HepG2 (cell line): ENCODE measurements around the gene TBC1D20. TPM values are rescaled to one million over a fixed set of nuclear protein-coding genes. Genes with fewer than 3 reads are reported as not detected.
A peak's percentile ranks its signal among the peaks of the same experiment; 100 is the strongest.

Source experiments
- ATAC-seq: fragments of 200-7000 bp; cut with Tn5 transposase; 3 replicates; pipeline ENCODE4 v1.9.1; 2020; ENCODE audit warnings: mild to moderate bottlenecking, moderate library complexity
- BruUV-seq: library from RNA; stranded (reverse); fragments of 400-500 nt; replicated peaks from 2 replicates; lab custom pipeline; 2021; lab: Mats Ljungman, UMichigan
- CTCF ChIA-PET: fragments of 300-600 bp; formaldehyde crosslinking; extraction: SDS; loops from one replicate; lab custom pipeline; 2021; ENCODE audit warnings: low total read pairs, inconsistent platforms, low intra/inter-chr PET ratio; lab: Yijun Ruan, JAX
- POLR2A ChIA-PET: fragments of 350-600 bp; sonication (Branson Sonifier 250); formaldehyde crosslinking; loops from one replicate; lab custom pipeline; 2020; ENCODE audit warnings: antibody characterized with exemption, inconsistent platforms; lab: Yijun Ruan, JAX
- DNase-seq: peaks from one replicate; pipeline ENCODE4 v3.0.0-alpha.2; 2015; ENCODE audit warnings: low spot score
- FAIRE-seq: peaks from 3 replicates; lab custom pipeline; 2011; peaks lifted over from hg19 to GRCh38; lab: Jason Lieb, UNC
- H2AFZ ChIP-seq: one replicate; pipeline ENCODE4 v1.6.1; 2011; ENCODE audit warnings: low read length, inconsistent platforms
- H3K27ac ChIP-seq: fragments of 300-600 bp; 3 replicates; pipeline ENCODE4 v1.8.0; 2011; ENCODE audit warnings: mixed run types, mild to moderate bottlenecking, mixed read lengths, low read length, inconsistent platforms; ENCODE audit not compliant: insufficient read depth; ENCODE audit errors: extremely low read length
- H3K27me3 ChIP-seq, 2 experiments: fragments of 200-600 bp in 1 of 2; 2 replicates in 1 of 2; 3 replicates in 1 of 2; pipeline versions ENCODE4 v1.6.0 to v1.8.0; 2011; ENCODE audit warnings: low read length in 2 of 2, mild to moderate bottlenecking in 2 of 2, moderate library complexity in 2 of 2, inconsistent platforms in 1 of 2; ENCODE audit not compliant: insufficient read depth in 2 of 2, control insufficient read depth in 1 of 2
- H3K36me3 ChIP-seq, 2 experiments: fragments of 200-600 bp in 1 of 2; replicated peaks in 1 of 2; 2 replicates in 1 of 2; 3 replicates in 1 of 2; pipeline versions ENCODE4 v1.5.1 to v1.8.0; 2011; ENCODE audit warnings: low read length in 2 of 2, inconsistent platforms in 1 of 2; ENCODE audit not compliant: insufficient read depth in 2 of 2, control insufficient read depth in 1 of 2
- H3K4me1 ChIP-seq: 2 replicates; pipeline ENCODE4 v1.5.1; 2012; ENCODE audit warnings: low read length, inconsistent platforms; ENCODE audit not compliant: insufficient read depth
- H3K4me2 ChIP-seq: 2 replicates; pipeline ENCODE4 v1.6.0; 2011; ENCODE audit warnings: low read depth, low read length, inconsistent platforms
- H3K4me3 ChIP-seq, 3 experiments: fragments of 200-600 bp in 1 of 3; sonication (generic), shearing (Covaris generic) in 1 of 3; replicated peaks in 1 of 3; 2 replicates each; pipeline ENCODE4 v1.5.1; 2011 to 2016; ENCODE audit warnings: low read length in 3 of 3, inconsistent platforms in 2 of 3, low read depth in 2 of 3, mild to moderate bottlenecking in 2 of 3, control low read depth in 1 of 3, mixed read lengths in 1 of 3; ENCODE audit not compliant: insufficient read depth in 1 of 3
- H3K79me2 ChIP-seq: one replicate; pipeline ENCODE4 v1.6.1; 2011; ENCODE audit warnings: low read length, inconsistent platforms; ENCODE audit not compliant: insufficient read depth
- H3K9ac ChIP-seq: 2 replicates; pipeline ENCODE4 v1.6.0; 2011; ENCODE audit warnings: mild to moderate bottlenecking, low read depth, low read length, inconsistent platforms; ENCODE audit not compliant: insufficient read depth
- H3K9me3 ChIP-seq: 2 replicates; pipeline ENCODE4 v1.5.1; 2012; ENCODE audit warnings: mild to moderate bottlenecking, low read length
- H4K20me1 ChIP-seq: 2 replicates; pipeline ENCODE4 v1.6.0; 2011; ENCODE audit warnings: inconsistent platforms, mild to moderate bottlenecking, low read length, moderate library complexity; ENCODE audit not compliant: insufficient read depth
- ATF4 ChIP-seq, 2 experiments: fragments of 450-650 bp in 1 of 2; sonication (generic) in 1 of 2; formaldehyde crosslinking; IDR thresholded peaks; 2 replicates each; pipeline versions ENCODE4 v1.5.0 to v1.8.0; 2020 to 2022; ENCODE audit warnings: mild to moderate bottlenecking in 1 of 2, missing genetic modification reagents in 1 of 2
- CEBPB ChIP-seq: IDR thresholded peaks from 2 replicates; pipeline ENCODE4 v1.6.1; 2011; ENCODE audit warnings: low read depth, low read length, improper control_type of control experiment, borderline replicate concordance
- FOXA3 ChIP-seq: IDR thresholded peaks from 2 replicates; pipeline ENCODE4 v1.6.1; 2016; ENCODE audit warnings: missing genetic modification reagents, missing compliant biosample characterization
- FOXP1 ChIP-seq, 2 experiments: fragments of 450-650 bp in 1 of 2; IDR thresholded peaks; 2 replicates each; pipeline ENCODE4 v1.6.1; 2017 to 2018; ENCODE audit warnings: antibody characterized with exemption in 1 of 2
- GATAD2A ChIP-seq: IDR thresholded peaks from 2 replicates; pipeline ENCODE4 v1.6.1; 2016
- KLF12 ChIP-seq: sonication (generic); formaldehyde crosslinking; IDR thresholded peaks from 2 replicates; pipeline ENCODE4 v1.4.0; 2020; ENCODE audit warnings: missing genetic modification reagents, borderline replicate concordance
- NCOA1 ChIP-seq: sonication (generic); formaldehyde crosslinking; IDR thresholded peaks from 2 replicates; pipeline ENCODE4 v1.9.0; 2021; ENCODE audit warnings: missing genetic modification reagents
- NFYB ChIP-seq: sonication (generic); formaldehyde crosslinking; IDR thresholded peaks from 2 replicates; pipeline ENCODE4 v1.4.0; 2020; ENCODE audit warnings: missing genetic modification reagents
- PAX8 ChIP-seq: sonication (generic); formaldehyde crosslinking; IDR thresholded peaks from 2 replicates; pipeline ENCODE4 v1.8.0; 2022; ENCODE audit warnings: mild to moderate bottlenecking, missing genetic modification reagents, borderline replicate concordance
- PITX1 ChIP-seq: sonication (generic); formaldehyde crosslinking; IDR thresholded peaks from 2 replicates; pipeline ENCODE4 v1.5.1; 2020; ENCODE audit warnings: mild to moderate bottlenecking, missing genetic modification reagents
- RBM22 ChIP-seq: fragments of 200-400 bp; formaldehyde crosslinking; optimal IDR thresholded peaks from 2 replicates; pipeline ENCODE3; 2017; ENCODE audit warnings: mild to moderate bottlenecking, low read length, moderate library complexity
- RFXANK ChIP-seq: IDR thresholded peaks from 2 replicates; pipeline ENCODE4 v1.6.1; 2016
- SRF ChIP-seq: IDR thresholded peaks from 2 replicates; pipeline ENCODE4 v1.6.1; 2011; ENCODE audit warnings: mild to moderate bottlenecking, low read depth, low read length, moderate library complexity
- SRSF9 ChIP-seq: fragments of 200-400 bp; formaldehyde crosslinking; IDR thresholded peaks from 2 replicates; pipeline ENCODE4 v1.6.1; 2018; ENCODE audit warnings: borderline replicate concordance, mild to moderate bottlenecking, low read depth, low read length; ENCODE audit not compliant: insufficient read depth, poor library complexity, severe bottlenecking
- THAP8 ChIP-seq: sonication (generic); formaldehyde crosslinking; IDR thresholded peaks from 2 replicates; pipeline ENCODE4 v1.5.1; 2020; ENCODE audit warnings: missing genetic modification reagents, mild to moderate bottlenecking, borderline replicate concordance
- ZNF503 ChIP-seq: sonication (generic); formaldehyde crosslinking; IDR thresholded peaks from 2 replicates; pipeline ENCODE4 v1.4.0; 2020; ENCODE audit warnings: missing genetic modification reagents
- WGBS: methylation state at CpG from one replicate; pipeline ENCODE4 v1.1.6; 2017; ENCODE audit warnings: low lambda C conversion rate; 5-methylcytosine and 5-hydroxymethylcytosine counted together
- in situ Hi-C: cut with HindIII; loops from 2 replicates; pipeline ENCODE4 v1.10.0; 2017; ENCODE audit warnings: low pct_unique_long_range_greater_than_20kb; ENCODE audit not compliant: extremely low pct_ligation_motif_present
- intact Hi-C: fragments of 100-400 bp; cut with micrococcal nuclease; formaldehyde crosslinking; loops from one replicate; pipeline ENCODE4 v1.10.0; 2022; ENCODE audit not compliant: unreplicated experiment
- polyA plus RNA-seq, 8 experiments: library from polyadenylated mRNA; depleted of rRNA in 3 of 8; stranded (reverse) in 7 of 8; unstranded in 1 of 8; fragments of >200 nt; fragmentation: Illumina TruSeq in 4 of 8; extraction: Trizol in 4 of 8; gene quantifications; 2 replicates each; pipeline versions ENCODE4 v1.2.1 to v1.2.3, GENCODE V29; 2011 to 2016; ENCODE audit warnings: low read depth in 4 of 8, missing spikeins in 1 of 8, mixed read lengths in 1 of 8; ENCODE audit not compliant: insufficient read depth in 1 of 8
- total RNA-seq, 5 experiments: library from RNA; depleted of rRNA; stranded (reverse); fragments of >200 nt; fragmentation: Illumina TruSeq; extraction: Trizol; gene quantifications; 2 replicates each; pipeline ENCODE4 v1.2.3, GENCODE V29; 2016; ENCODE audit warnings: low read depth in 1 of 5

Gene TBC1D20
- total and polyA plus RNA-seq, 2 of the 13 experiments (the other 11 are each of a cell fraction or from before 2014, with no cell fraction given) = 36.6 to 47.1 TPM

GRCh38 chr20:496126-496696, 33.9 kb upstream of the TBC1D20 start:
- no peak overlapping the region for H3K27ac ChIP-seq
- ChIA-PET POLR2A (no interaction called here), CTCF (no interaction called here)
- H3K27me3 ChIP-seq = no peaks in the 10 kb centered on the region
- BruUV-seq = no TSS peak
- TF ChIP-seq FOXP1 (IDR thresholded peaks at IDR 0.05) (no peak), FOXP1 (CRISPR knock-in tag; IDR thresholded peaks at IDR 0.05) (peak; percentile 79), THAP8 (CRISPR knock-in tag) (no peak), RFXANK (CRISPR knock-in tag) (no peak), ATF4 (CRISPR knock-in tag; IDR thresholded peaks at IDR 0.05) (0 out of 4 replicates have a peak, but pooled peaks of 1 of the 2 experiments have one; percentile 39), NCOA1 (CRISPR knock-in tag) (no peak), ZNF503 (CRISPR knock-in tag) (no peak), PITX1 (CRISPR knock-in tag) (no peak), NFYB (CRISPR knock-in tag) (no peak), KLF12 (CRISPR knock-in tag) (peak; percentile 62; the same call in 1 of the 2 replicates), SRSF9 (no peak), CEBPB (peak; percentile 96), GATAD2A (CRISPR knock-in tag) (peak; percentile 60), SRF (peak; percentile 75), RBM22 (peak; percentile 78), FOXA3 (CRISPR knock-in tag) (peak; percentile 29; the same call in 1 of the 2 replicates), PAX8 (CRISPR knock-in tag) (no peak)
- DNase-seq = no peak
- no peaks in the 10 kb centered on the region for H4K20me1 ChIP-seq
- no peaks in the 10 kb centered on the region for H3K9me3 ChIP-seq
- H3K9ac ChIP-seq = no peak overlapping the region
- intact Hi-C loops (no loop called here), in situ Hi-C loops (no loop called here)
- H3K4me3 ChIP-seq = no peak overlapping the region
- no peak overlapping the region for H2AFZ ChIP-seq
- no peak overlapping the region for H3K4me2 ChIP-seq
- no peak for ATAC-seq
- no peak for FAIRE-seq
- H3K4me1 ChIP-seq = no peaks in the 10 kb centered on the region
- no peaks in the 10 kb centered on the region for H3K79me2 ChIP-seq
- peaks cover 40 to 90% of the 10 kb centered on the region in 2 experiments for H3K36me3 ChIP-seq
- WGBS = 82% methylated on average over 2 of the region's 2 CpGs
